Activated CD4-positive, alpha-beta T cell treated with anti-CD3 and anti-CD28 coated beads for 24 hours (primary cell): ENCODE data around the gene RHOH.

Experiments used
- DNase-seq, 2 donors: peaks; one replicate each; pipeline ENCODE4 v3.0.0-alpha.2; 2020; ENCODE audit warnings: low read depth in 2 of 2

The RHOH gene

GRCh38 chr4:40295572-40295971, 98.7 kb downstream of the RHOH start:
- DNase-seq = no peak
